ENCODE results near the gene SRRM4.

Gene SRRM4

DNA sequence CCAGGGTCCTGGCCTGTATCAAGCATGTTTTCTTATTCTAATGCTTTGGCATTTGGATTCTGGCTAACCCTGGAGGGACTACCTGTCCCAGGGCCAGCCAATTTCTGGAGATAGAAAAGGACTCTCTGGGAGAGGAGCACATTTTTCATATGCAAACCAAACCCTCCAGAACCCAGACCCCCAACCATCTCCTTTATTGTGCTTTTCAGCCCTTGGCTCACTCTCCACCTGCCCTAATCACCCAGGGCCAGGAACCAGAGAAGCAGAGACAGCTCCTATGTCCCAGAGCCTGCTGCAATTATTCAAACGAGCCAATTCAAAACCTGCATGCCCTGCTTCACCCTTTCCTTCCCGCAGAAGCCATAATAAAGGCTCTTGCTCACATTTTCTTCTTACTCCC, 221.2 kb downstream of the SRRM4 start:
- TF ChIP-seq GABPA (IDR thresholded peaks at IDR 0.05; ENCODE audit: low read depth) (no peak), SPI1 (IDR thresholded peaks at IDR 0.05; ENCODE audit: borderline replicate concordance, low read depth) (no peak), POLR2AphosphoS5 (IDR thresholded peaks at IDR 0.05; ENCODE audit: low read depth) (no peak)
- TF ChIP-seq, protein P1, sequence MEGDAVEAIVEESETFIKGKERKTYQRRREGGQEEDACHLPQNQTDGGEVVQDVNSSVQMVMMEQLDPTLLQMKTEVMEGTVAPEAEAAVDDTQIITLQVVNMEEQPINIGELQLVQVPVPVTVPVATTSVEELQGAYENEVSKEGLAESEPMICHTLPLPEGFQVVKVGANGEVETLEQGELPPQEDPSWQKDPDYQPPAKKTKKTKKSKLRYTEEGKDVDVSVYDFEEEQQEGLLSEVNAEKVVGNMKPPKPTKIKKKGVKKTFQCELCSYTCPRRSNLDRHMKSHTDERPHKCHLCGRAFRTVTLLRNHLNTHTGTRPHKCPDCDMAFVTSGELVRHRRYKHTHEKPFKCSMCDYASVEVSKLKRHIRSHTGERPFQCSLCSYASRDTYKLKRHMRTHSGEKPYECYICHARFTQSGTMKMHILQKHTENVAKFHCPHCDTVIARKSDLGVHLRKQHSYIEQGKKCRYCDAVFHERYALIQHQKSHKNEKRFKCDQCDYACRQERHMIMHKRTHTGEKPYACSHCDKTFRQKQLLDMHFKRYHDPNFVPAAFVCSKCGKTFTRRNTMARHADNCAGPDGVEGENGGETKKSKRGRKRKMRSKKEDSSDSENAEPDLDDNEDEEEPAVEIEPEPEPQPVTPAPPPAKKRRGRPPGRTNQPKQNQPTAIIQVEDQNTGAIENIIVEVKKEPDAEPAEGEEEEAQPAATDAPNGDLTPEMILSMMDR (IDR thresholded peaks at IDR 0.05; ENCODE audit: insufficient read depth, low read length): no peak
- TF ChIP-seq, protein P2, sequence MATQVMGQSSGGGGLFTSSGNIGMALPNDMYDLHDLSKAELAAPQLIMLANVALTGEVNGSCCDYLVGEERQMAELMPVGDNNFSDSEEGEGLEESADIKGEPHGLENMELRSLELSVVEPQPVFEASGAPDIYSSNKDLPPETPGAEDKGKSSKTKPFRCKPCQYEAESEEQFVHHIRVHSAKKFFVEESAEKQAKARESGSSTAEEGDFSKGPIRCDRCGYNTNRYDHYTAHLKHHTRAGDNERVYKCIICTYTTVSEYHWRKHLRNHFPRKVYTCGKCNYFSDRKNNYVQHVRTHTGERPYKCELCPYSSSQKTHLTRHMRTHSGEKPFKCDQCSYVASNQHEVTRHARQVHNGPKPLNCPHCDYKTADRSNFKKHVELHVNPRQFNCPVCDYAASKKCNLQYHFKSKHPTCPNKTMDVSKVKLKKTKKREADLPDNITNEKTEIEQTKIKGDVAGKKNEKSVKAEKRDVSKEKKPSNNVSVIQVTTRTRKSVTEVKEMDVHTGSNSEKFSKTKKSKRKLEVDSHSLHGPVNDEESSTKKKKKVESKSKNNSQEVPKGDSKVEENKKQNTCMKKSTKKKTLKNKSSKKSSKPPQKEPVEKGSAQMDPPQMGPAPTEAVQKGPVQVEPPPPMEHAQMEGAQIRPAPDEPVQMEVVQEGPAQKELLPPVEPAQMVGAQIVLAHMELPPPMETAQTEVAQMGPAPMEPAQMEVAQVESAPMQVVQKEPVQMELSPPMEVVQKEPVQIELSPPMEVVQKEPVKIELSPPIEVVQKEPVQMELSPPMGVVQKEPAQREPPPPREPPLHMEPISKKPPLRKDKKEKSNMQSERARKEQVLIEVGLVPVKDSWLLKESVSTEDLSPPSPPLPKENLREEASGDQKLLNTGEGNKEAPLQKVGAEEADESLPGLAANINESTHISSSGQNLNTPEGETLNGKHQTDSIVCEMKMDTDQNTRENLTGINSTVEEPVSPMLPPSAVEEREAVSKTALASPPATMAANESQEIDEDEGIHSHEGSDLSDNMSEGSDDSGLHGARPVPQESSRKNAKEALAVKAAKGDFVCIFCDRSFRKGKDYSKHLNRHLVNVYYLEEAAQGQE (IDR thresholded peaks at IDR 0.05; ENCODE audit: insufficient replicate concordance, low read depth): no peak
- no peaks in the 10 kb centered on the region for H3K27me3 ChIP-seq (ENCODE audit: insufficient read depth, poor library complexity, severe bottlenecking)
- H3K4me3 ChIP-seq (replicated peaks; ENCODE audit: insufficient read depth, low read length): no peak overlapping the region
- no peak for DNase-seq (ENCODE audit: low read depth in 1 of 2, low spot score in 1 of 2)
- no peak overlapping the region for H3K27ac ChIP-seq (replicated peaks)

DNA sequence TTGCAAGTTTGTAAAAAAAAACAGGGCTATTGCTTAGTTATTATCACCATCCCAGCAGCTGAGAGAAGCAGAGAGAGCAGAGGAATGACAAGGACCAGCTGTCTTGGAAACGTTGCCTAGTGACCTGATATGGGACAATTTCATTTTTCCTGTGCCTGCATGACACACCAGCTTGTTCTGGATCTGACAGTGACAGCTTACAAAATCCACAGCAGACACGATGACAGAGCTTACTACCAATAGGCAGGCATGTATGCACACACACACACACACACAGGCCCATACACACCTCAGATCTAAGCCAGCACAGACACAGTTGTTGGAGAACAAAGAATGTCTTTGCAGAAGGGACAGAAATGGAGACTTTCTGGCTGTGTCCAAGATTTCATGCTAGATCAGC, 222.8 kb downstream of the SRRM4 start:
- TF ChIP-seq, protein P2 (IDR thresholded peaks at IDR 0.05; ENCODE audit: insufficient replicate concordance, low read depth): no peak
- TF ChIP-seq, protein P1 (IDR thresholded peaks at IDR 0.05; ENCODE audit: insufficient read depth, low read length): no peak
- no peak for TF ChIP-seq POLR2AphosphoS5 (IDR thresholded peaks at IDR 0.05; ENCODE audit: low read depth)
- TF ChIP-seq GABPA (IDR thresholded peaks at IDR 0.05; ENCODE audit: low read depth): no peak
- no peak for TF ChIP-seq SPI1 (IDR thresholded peaks at IDR 0.05; ENCODE audit: borderline replicate concordance, low read depth)
- no peak for DNase-seq (ENCODE audit: low read depth in 1 of 2, low spot score in 1 of 2)
- no peak overlapping the region for H3K4me3 ChIP-seq (replicated peaks; ENCODE audit: insufficient read depth, low read length)
- no peaks in the 10 kb centered on the region for H3K27me3 ChIP-seq (ENCODE audit: insufficient read depth, poor library complexity, severe bottlenecking)
- no peak overlapping the region for H3K27ac ChIP-seq (replicated peaks)

DNA sequence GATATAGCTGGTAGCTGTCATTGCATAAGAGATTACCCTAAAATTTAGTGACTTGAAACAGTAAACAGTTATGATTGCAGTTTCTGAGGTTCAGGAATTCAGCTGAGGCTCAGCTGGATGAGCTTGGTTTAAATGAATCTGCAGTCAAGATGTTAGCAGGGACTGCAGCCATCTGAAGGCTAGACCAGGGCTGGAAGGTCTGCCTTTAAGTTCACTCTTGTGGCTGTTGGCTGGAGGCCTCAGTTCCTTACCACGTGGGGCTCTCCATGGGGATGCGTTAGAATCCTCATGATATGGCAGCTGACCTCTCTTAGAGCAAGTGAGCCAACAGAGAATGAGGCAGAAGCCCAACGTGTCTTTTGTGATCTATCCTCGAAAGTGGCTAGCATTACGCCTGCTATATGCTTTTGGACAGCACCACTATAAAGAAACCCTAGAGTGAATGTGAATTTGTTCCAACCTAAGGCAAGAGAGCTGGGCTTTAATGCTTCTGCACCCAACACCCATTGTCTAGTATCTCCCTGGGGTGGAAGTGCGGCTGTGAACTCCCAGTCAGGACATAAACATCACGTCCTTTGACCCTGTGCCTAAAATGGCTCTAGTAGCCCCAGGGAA, 223.4 kb downstream of the SRRM4 start:
- DNase-seq (ENCODE audit: low read depth in 1 of 2, low spot score in 1 of 2): no peak
- no peak overlapping the region for H3K27ac ChIP-seq (replicated peaks)
- TF ChIP-seq, protein P1 (IDR thresholded peaks at IDR 0.05; ENCODE audit: insufficient read depth, low read length): no peak
- TF ChIP-seq, protein P2 (IDR thresholded peaks at IDR 0.05; ENCODE audit: insufficient replicate concordance, low read depth): no peak
- TF ChIP-seq SPI1 (IDR thresholded peaks at IDR 0.05; ENCODE audit: borderline replicate concordance, low read depth) (no peak), GABPA (IDR thresholded peaks at IDR 0.05; ENCODE audit: low read depth) (no peak), POLR2AphosphoS5 (IDR thresholded peaks at IDR 0.05; ENCODE audit: low read depth) (no peak)

More for the DNA sequence above, 223.4 kb downstream of the SRRM4 start:
- Histone ChIP-seq H3K27me3 (ENCODE audit: insufficient read depth, poor library complexity, severe bottlenecking) (no peaks in the 10 kb centered on the region), H3K4me3 (replicated peaks; ENCODE audit: insufficient read depth, low read length) (no peak overlapping the region)

All from HL-60 (cell line).